OCI-LY3 (cell line): Measurements from ENCODE around the gene THAP8.

Experiments
- H2AFZ ChIP-seq: fragments of 200-600, 300-600 bp; shearing (Covaris generic); 2 replicates; pipeline ENCODE4 v1.6.0; 2014; ENCODE audit warnings: antibody characterized with exemption, low read depth, low read length
- H3K27ac ChIP-seq: fragments of 200-600, 300-600 bp; sonication (generic); 2 replicates; pipeline ENCODE4 v1.5.1; 2014; ENCODE audit warnings: mild to moderate bottlenecking, low read length, moderate library complexity, mixed read lengths
- H3K27me3 ChIP-seq: fragments of 200-600, 300-600 bp; sonication (generic); 2 replicates; pipeline ENCODE4 v1.6.1; 2014; ENCODE audit warnings: low read depth, low read length, mixed read lengths
- H3K36me3 ChIP-seq: fragments of 200-600, 300-600 bp; sonication (generic); replicated peaks from 2 replicates; pipeline ENCODE3; 2014; ENCODE audit warnings: low read depth, low read length, mixed read lengths
- H3K4me1 ChIP-seq: fragments of 300-600, 200-600 bp; sonication (generic); 2 replicates; pipeline ENCODE4 v1.6.1; 2014; ENCODE audit warnings: low read length, mixed read lengths
- H3K4me2 ChIP-seq: fragments of 200-600, 300-600 bp; sonication (generic); 2 replicates; pipeline ENCODE4 v1.6.1; 2014; ENCODE audit warnings: low read length, mixed read lengths
- H3K4me3 ChIP-seq: fragments of 300-600, 200-600 bp; sonication (generic); 2 replicates; pipeline ENCODE4 v1.5.1; 2014; ENCODE audit warnings: antibody characterized with exemption, mild to moderate bottlenecking, low read length, moderate library complexity
- H3K79me2 ChIP-seq: fragments of 300-600, 200-600 bp; shearing (Covaris generic); 2 replicates; pipeline ENCODE4 v1.6.1; 2014; ENCODE audit warnings: mild to moderate bottlenecking, low read length, mixed read lengths
- H3K9ac ChIP-seq: fragments of 300-600, 200-600 bp; shearing (Covaris generic); 2 replicates; pipeline ENCODE4 v1.6.0; 2014; ENCODE audit warnings: mild to moderate bottlenecking, low read length, moderate library complexity
- H3K9me3 ChIP-seq: fragments of 200-600, 300-600 bp; shearing (Covaris generic); 2 replicates; pipeline ENCODE4 v1.6.1; 2014; ENCODE audit warnings: low read length, mixed read lengths; ENCODE audit not compliant: insufficient read depth
- H4K20me1 ChIP-seq: fragments of 200-600, 300-600 bp; sonication (generic); 2 replicates; pipeline ENCODE4 v1.6.1; 2016; ENCODE audit warnings: low read length, mixed read lengths; ENCODE audit not compliant: insufficient read depth
- CTCF ChIP-seq: fragments of 200-600, 300-600 bp; sonication (generic); IDR thresholded peaks from 2 replicates; pipeline ENCODE4 v1.5.1; 2014; ENCODE audit warnings: antibody characterized with exemption, low read length, low read depth
- EZH2phosphoT487 ChIP-seq: fragments of 200-600 bp; shearing (Covaris generic); IDR thresholded peaks from 2 replicates; pipeline ENCODE4 v1.6.1; 2018; ENCODE audit warnings: antibody characterized with exemption, mixed run types, low read depth

The THAP8 gene

GRCh38 chr19:36032251-36033104 lies 21.6 kb downstream of the THAP8 start, which contains the start of gene CLIP3:
Gene CLIP3, minus strand, starts transcription at chr19:36032873. Its CDS starts 516 bp downstream, at chr19:36032357.
- H4K20me1 ChIP-seq, result no peaks in the 10 kb centered on the region
- H3K27ac ChIP-seq, result no peak within 1 kb of the TSS
- no peaks in the 10 kb centered on the region for H3K79me2 ChIP-seq
- no peak within 1 kb of the TSS for H2AFZ ChIP-seq
- H3K4me3 ChIP-seq, result no peak within 1 kb of the TSS
- peaks cover 9% of the 10 kb centered on the region for H3K36me3 ChIP-seq
- no peak within 1 kb of the TSS for H3K4me2 ChIP-seq
- TF ChIP-seq EZH2phosphoT487 (no peak), CTCF (no peak)
- no peak within 1 kb of the TSS for H3K9ac ChIP-seq
- no peaks in the 10 kb centered on the region for H3K9me3 ChIP-seq
- no peaks in the 10 kb centered on the region for H3K27me3 ChIP-seq
- no peaks in the 10 kb centered on the region for H3K4me1 ChIP-seq

GRCh38 chr19:36031308-36031707 lies 22.8 kb downstream of the THAP8 start:
- no peaks in the 10 kb centered on the region for H3K79me2 ChIP-seq
- TF ChIP-seq CTCF (no peak), EZH2phosphoT487 (no peak)
- no peaks in the 10 kb centered on the region for H3K4me1 ChIP-seq
- no peaks in the 10 kb centered on the region for H3K9me3 ChIP-seq
- no peak overlapping the region for H3K4me3 ChIP-seq
- H3K9ac ChIP-seq, result no peak overlapping the region
- no peak overlapping the region for H2AFZ ChIP-seq
- no peak overlapping the region for H3K4me2 ChIP-seq
- no peak overlapping the region for H3K27ac ChIP-seq
- no peaks in the 10 kb centered on the region for H3K27me3 ChIP-seq
- H3K36me3 ChIP-seq, result peaks cover 9% of the 10 kb centered on the region
- no peaks in the 10 kb centered on the region for H4K20me1 ChIP-seq

- TF ChIP-seq CTCF, result peak; percentile 9; the same call in 1 of the 2 replicates
- TF ChIP-seq EZH2phosphoT487, result no peak
- Histone ChIP-seq H4K20me1 (no peaks in the 10 kb centered on the region), H3K27me3 (no peaks in the 10 kb centered on the region), H3K9ac (no peak overlapping the region), H2AFZ (no peak overlapping the region), H3K79me2 (no peaks in the 10 kb centered on the region), H3K4me3 (no peak overlapping the region), H3K27ac (no peak overlapping the region), H3K4me2 (no peak overlapping the region), H3K36me3 (peaks cover 9% of the 10 kb centered on the region), H3K4me1 (no peaks in the 10 kb centered on the region), H3K9me3 (no peaks in the 10 kb centered on the region)
Observed at GRCh38 chr19:36030264-36031148, 23.6 kb downstream of the THAP8 start.
